A549 (cell line): ENCODE measurements around the gene FIBP.

ENCODE experiments used
- BHLHE40 ChIP-seq: IDR thresholded peaks from 2 replicates; pipeline ENCODE4 v1.6.1; 2012; ENCODE audit warnings: low read depth, low read length, inconsistent platforms
- CTCF ChIP-seq: fragments of >200 bp; sonication (Bioruptor Twin); formaldehyde crosslinking; IDR thresholded peaks from 3 replicates; pipeline ENCODE4 v1.5.1; 2016
- KDM1A ChIP-seq: fragments of 200-600 bp; sonication (generic); IDR thresholded peaks from 2 replicates; pipeline ENCODE4 v1.6.1; 2016; ENCODE audit warnings: low read depth, mild to moderate bottlenecking
- POLR2A ChIP-seq: IDR thresholded peaks from 2 replicates; pipeline ENCODE4 v1.6.1; 2012; ENCODE audit warnings: mild to moderate bottlenecking, low read length
- POLR2AphosphoS2 ChIP-seq: conservative IDR thresholded peaks from 2 replicates; pipeline ENCODE4 v1.6.1; 2012; ENCODE audit warnings: low read length, improper control_type of control experiment, inconsistent platforms
- REST ChIP-seq: fragments of 200-600 bp; sonication (generic); IDR thresholded peaks from 2 replicates; pipeline ENCODE4 v1.6.1; 2016; ENCODE audit warnings: antibody characterized with exemption, mild to moderate bottlenecking, moderate library complexity
- RFX5 ChIP-seq: fragments of 450-650 bp; IDR thresholded peaks from 2 replicates; pipeline ENCODE4 v1.7.1; 2014; ENCODE audit warnings: antibody characterized with exemption, mild to moderate bottlenecking, moderate library complexity
- SMC3 ChIP-seq: fragments of >200 bp; sonication (Bioruptor Twin); formaldehyde crosslinking; IDR thresholded peaks from 3 replicates; pipeline ENCODE4 v1.6.1; 2018; ENCODE audit warnings: inconsistent platforms
- ZSCAN20 ChIP-seq: fragments of 250-450 bp; sonication (Bioruptor Pico); IDR thresholded peaks from 2 replicates; pipeline ENCODE4 v1.8.0; 2022; ENCODE audit warnings: mild to moderate bottlenecking, moderate library complexity

- TF ChIP-seq SMC3: no peak
- TF ChIP-seq BHLHE40: no peak
- no peak for TF ChIP-seq POLR2AphosphoS2
- TF ChIP-seq POLR2A: no peak
- TF ChIP-seq CTCF: no peak
- no peak for TF ChIP-seq ZSCAN20 (CRISPR knock-in tag)
- no peak for TF ChIP-seq RFX5
- no peak for TF ChIP-seq REST
- no peak for TF ChIP-seq KDM1A
Observed at GRCh38 chr11:65863889-65864705, 24.2 kb downstream of the FIBP start.
